Adrenal gland (tissue), 5 donors: ENCODE measurements around the gene OPCML.

Experiments used
- POLR2A ChIP-seq, 2 donors: fragments of 450-650 bp; IDR thresholded peaks; one replicate each; pipeline ENCODE4 v1.6.1; 2017; ENCODE audit warnings: antibody characterized with exemption in 2 of 2, mild to moderate bottlenecking in 2 of 2, moderate library complexity in 1 of 2
- TF ChIP-seq, protein P1 (sequence below), 6 experiments: fragments of 450-650 bp in 4 of 6; fragments of 200-600 bp in 2 of 6; sonication (generic) in 1 of 6; IDR thresholded peaks; 1 replicate in 5 of 6; 2 replicates in 1 of 6; pipeline versions ENCODE4 v1.5.1 to v1.8.0; 2016 to 2021; ENCODE audit warnings: antibody characterized with exemption in 6 of 6, mild to moderate bottlenecking in 2 of 6, moderate library complexity in 1 of 6
- donor health status: DM: no; HTN: no; CAD: no.

DNA sequence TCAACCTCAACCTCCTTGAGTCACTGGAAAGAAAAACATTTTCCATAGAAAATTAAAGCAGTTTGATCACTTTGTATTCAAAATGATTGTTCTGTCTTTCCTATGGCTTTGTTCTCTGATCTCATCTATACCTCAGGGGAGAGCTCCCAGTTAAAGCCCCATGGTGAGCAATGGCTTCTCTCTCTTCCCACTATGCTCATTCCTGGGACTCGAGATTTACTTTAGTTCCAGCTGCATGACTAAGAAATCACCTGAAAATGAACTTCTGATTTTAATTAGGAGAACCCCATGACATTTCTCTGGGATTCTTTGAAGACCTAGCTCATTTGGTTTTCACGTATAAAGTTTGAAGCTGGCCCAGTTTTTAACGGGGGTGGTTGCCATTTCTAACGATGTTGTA is 921.5 kb downstream of the OPCML start:
- TF ChIP-seq POLR2A (IDR thresholded peaks at IDR 0.05) = no peak
- TF ChIP-seq, protein P1, sequence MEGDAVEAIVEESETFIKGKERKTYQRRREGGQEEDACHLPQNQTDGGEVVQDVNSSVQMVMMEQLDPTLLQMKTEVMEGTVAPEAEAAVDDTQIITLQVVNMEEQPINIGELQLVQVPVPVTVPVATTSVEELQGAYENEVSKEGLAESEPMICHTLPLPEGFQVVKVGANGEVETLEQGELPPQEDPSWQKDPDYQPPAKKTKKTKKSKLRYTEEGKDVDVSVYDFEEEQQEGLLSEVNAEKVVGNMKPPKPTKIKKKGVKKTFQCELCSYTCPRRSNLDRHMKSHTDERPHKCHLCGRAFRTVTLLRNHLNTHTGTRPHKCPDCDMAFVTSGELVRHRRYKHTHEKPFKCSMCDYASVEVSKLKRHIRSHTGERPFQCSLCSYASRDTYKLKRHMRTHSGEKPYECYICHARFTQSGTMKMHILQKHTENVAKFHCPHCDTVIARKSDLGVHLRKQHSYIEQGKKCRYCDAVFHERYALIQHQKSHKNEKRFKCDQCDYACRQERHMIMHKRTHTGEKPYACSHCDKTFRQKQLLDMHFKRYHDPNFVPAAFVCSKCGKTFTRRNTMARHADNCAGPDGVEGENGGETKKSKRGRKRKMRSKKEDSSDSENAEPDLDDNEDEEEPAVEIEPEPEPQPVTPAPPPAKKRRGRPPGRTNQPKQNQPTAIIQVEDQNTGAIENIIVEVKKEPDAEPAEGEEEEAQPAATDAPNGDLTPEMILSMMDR (IDR thresholded peaks at IDR 0.05) = no peak
